Thyroid gland (tissue), 4 donors: ENCODE results near the gene EEFSEC. TPM values are rescaled to one million over a fixed set of nuclear protein-coding genes. Genes with fewer than 3 reads are reported as not detected.

Source experiments
- DNase-seq, 2 donors: peaks; one replicate each; pipeline ENCODE4 v3.0.0-alpha.2; 2019
- H3K27ac ChIP-seq, 3 donors: fragments of 200-600 bp; sonication (generic); 1 replicate in 2 of 3; 2 replicates in 1 of 3; pipeline ENCODE4 v1.5.1; 2016 to 2019; ENCODE audit warnings: mild to moderate bottlenecking in 1 of 3, moderate library complexity in 1 of 3
- H3K27me3 ChIP-seq: fragments of 200-600 bp; sonication (generic); one replicate; pipeline ENCODE4 v1.5.1; 2019
- H3K36me3 ChIP-seq, 2 donors: fragments of 200-600 bp; sonication (generic); one replicate each; pipeline ENCODE4 v1.5.1; 2016 to 2019
- H3K4me1 ChIP-seq, 2 donors: fragments of 200-600 bp; sonication (generic); one replicate each; pipeline ENCODE4 v1.5.1; 2017 to 2019
- H3K4me3 ChIP-seq, 3 donors: fragments of 200-600 bp; sonication (generic); replicated peaks in 1 of 3; 1 replicate in 2 of 3; 2 replicates in 1 of 3; pipeline ENCODE4 v1.5.1; 2016; ENCODE audit warnings: mild to moderate bottlenecking in 1 of 3
- H3K9me3 ChIP-seq: fragments of 200-600 bp; sonication (generic); one replicate; pipeline ENCODE4 v1.5.1; 2017
- POLR2A ChIP-seq, 2 donors: fragments of 450-650 bp; IDR thresholded peaks; one replicate each; pipeline ENCODE4 v1.6.1; 2017; ENCODE audit warnings: antibody characterized with exemption in 2 of 2, mild to moderate bottlenecking in 2 of 2, moderate library complexity in 1 of 2
- WGBS, 2 donors: methylation state at CpG; one replicate each; pipeline ENCODE4 v1.1.5; 2017; 5-methylcytosine and 5-hydroxymethylcytosine counted together
- intact Hi-C: fragments of 100-400 bp; cut with DNase I; formaldehyde crosslinking; loops from one replicate; pipeline ENCODE4 v1.15.1; 2023
- total RNA-seq, 4 donors: library from RNA; depleted of rRNA; stranded (reverse); fragments of >200 nt; gene quantifications; one replicate each; pipeline ENCODE4 v1.2.3, GENCODE V29; 2016
- TF ChIP-seq, protein P1 (sequence below), 6 experiments: fragments of 200-600 bp in 3 of 6; fragments of 450-650 bp in 3 of 6; sonication (generic) in 3 of 6; IDR thresholded peaks; one replicate each; pipeline ENCODE4 v1.5.1; 2016 to 2019; ENCODE audit warnings: antibody characterized with exemption in 6 of 6, mild to moderate bottlenecking in 2 of 6, inconsistent platforms in 1 of 6, moderate library complexity in 1 of 6

EEFSEC gene
- total RNA-seq, 4 donors from 2014 or later: 13.3 to 26.6 (median 21.7) TPM

DNA sequence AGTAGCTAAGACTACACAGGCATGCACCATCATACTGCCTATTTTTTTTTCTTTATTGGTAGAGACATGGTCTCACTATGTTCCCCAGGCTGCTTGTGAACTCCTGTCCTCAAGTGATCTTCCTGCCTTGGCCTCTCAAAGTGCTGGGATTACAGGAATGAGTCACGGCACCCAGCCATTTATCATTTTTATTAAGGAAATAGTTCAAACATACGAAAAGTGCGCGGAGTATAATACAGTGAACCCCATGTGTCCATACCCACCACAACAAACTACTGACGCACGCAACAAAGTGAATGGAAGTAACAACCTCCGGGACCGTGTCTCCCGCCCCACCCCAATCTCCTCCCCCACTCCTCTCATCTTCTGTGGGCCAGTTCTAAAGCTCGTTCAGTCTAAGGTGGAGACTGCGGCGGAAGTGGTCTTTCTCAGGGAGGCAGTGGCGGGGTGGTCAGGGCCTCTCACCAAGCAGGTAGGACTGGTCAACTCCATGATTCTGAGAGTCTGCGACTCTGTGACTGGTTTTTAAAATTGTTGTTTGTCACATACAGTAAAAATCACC, 271.3 kb downstream of the EEFSEC start:
- intact Hi-C loops: loop anchor here (5.0 to 10.0 kb wide), 3 partner anchors 73 to 420 kb away; no protein-coding TSS in a partner anchor
- Histone ChIP-seq H3K27ac (no peak overlapping the region), H3K27me3 (no peaks in the 10 kb centered on the region), H3K36me3 (no peaks in the 10 kb centered on the region), H3K9me3 (no peaks in the 10 kb centered on the region), H3K4me3 (no peak overlapping the region), H3K4me1 (peaks cover 3 to 7% of the 10 kb centered on the region in 2 donors)
- DNase-seq: no peak
- no peak for TF ChIP-seq POLR2A (IDR thresholded peaks at IDR 0.05)
- TF ChIP-seq, protein P1, sequence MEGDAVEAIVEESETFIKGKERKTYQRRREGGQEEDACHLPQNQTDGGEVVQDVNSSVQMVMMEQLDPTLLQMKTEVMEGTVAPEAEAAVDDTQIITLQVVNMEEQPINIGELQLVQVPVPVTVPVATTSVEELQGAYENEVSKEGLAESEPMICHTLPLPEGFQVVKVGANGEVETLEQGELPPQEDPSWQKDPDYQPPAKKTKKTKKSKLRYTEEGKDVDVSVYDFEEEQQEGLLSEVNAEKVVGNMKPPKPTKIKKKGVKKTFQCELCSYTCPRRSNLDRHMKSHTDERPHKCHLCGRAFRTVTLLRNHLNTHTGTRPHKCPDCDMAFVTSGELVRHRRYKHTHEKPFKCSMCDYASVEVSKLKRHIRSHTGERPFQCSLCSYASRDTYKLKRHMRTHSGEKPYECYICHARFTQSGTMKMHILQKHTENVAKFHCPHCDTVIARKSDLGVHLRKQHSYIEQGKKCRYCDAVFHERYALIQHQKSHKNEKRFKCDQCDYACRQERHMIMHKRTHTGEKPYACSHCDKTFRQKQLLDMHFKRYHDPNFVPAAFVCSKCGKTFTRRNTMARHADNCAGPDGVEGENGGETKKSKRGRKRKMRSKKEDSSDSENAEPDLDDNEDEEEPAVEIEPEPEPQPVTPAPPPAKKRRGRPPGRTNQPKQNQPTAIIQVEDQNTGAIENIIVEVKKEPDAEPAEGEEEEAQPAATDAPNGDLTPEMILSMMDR (IDR thresholded peaks at IDR 0.05): no peak
- 86 to 87% methylated on average over 14 of the region's 14 CpGs for WGBS, 2 donors

DNA sequence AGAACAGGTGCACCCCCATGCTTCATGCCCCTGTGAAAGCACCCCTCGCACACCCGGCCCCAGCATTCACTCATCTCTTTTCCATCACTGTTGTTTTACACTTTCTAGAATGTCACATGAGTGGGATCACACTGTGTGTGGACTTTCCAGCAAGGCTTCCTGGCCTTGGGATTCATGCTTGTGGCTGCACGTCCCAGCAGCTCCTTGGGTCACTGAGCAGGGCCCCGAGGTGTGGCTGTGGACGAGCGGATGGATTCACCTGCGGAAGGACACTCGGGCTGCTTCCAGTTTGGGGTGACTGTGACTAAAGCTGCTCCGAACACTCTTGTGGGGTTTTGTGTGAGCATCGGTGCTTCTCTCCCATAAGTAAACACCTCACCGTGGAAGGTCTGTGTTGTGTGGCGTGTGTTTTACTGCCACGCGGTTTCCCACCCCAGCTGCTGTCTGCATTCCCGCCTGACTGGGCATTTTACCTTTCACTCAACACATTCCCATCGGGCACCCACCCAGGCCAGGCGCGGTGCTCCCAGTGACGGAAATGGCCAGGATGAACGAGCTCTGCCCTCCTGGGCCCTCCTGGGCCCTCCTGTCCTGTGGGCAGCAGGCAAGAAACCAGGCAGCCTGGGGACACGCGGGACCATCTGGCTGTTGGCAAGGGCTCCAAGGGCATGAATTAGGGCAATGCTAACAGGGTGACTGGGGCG, 272.0 kb downstream of the EEFSEC start:
- Histone ChIP-seq H3K27me3 (no peaks in the 10 kb centered on the region), H3K27ac (no peak overlapping the region), H3K9me3 (no peaks in the 10 kb centered on the region), H3K36me3 (no peaks in the 10 kb centered on the region), H3K4me1 (peaks cover 3 to 7% of the 10 kb centered on the region in 2 donors), H3K4me3 (no peak overlapping the region)
- 81 to 92% methylated on average over 22 to 23 of the region's 23 CpGs for WGBS, 2 donors
- DNase-seq: no peak
- TF ChIP-seq POLR2A (IDR thresholded peaks at IDR 0.05): no peak
- TF ChIP-seq, protein P1 (IDR thresholded peaks at IDR 0.05): no peak
- intact Hi-C loops: loop anchor here (5.0 to 10.0 kb wide), 3 partner anchors 72 to 420 kb away; no protein-coding TSS in a partner anchor

DNA sequence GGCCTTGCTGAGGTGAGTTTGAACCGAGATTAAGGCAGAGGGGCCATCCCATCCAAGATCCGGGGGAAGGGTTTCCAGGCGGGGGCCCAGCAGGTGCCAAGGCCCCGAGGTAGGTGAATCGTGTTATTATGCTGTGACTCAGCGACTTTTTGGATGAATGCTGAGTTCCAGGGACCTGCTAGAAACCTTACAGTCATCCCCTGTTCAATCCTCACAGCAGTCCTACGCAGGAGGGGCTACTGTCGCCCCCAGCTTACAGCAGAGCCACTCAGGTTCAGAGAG, 272.5 kb downstream of the EEFSEC start:
- TF ChIP-seq, protein P1 (IDR thresholded peaks at IDR 0.05): no peak
- no peak for TF ChIP-seq POLR2A (IDR thresholded peaks at IDR 0.05)
- WGBS, 2 donors: 82 to 91% methylated on average over 7 to 8 of the region's 8 CpGs
- H3K27me3 ChIP-seq: no peaks in the 10 kb centered on the region
- H3K4me3 ChIP-seq: no peak overlapping the region
- H3K4me1 ChIP-seq: peaks cover 3 to 7% of the 10 kb centered on the region in 2 donors
- no peaks in the 10 kb centered on the region for H3K9me3 ChIP-seq
- intact Hi-C loops: loop anchor here (5.0 to 10.0 kb wide), 3 partner anchors 72 to 419 kb away; no protein-coding TSS in a partner anchor
- H3K36me3 ChIP-seq: no peaks in the 10 kb centered on the region
- DNase-seq: no peak
- no peak overlapping the region for H3K27ac ChIP-seq

DNA sequence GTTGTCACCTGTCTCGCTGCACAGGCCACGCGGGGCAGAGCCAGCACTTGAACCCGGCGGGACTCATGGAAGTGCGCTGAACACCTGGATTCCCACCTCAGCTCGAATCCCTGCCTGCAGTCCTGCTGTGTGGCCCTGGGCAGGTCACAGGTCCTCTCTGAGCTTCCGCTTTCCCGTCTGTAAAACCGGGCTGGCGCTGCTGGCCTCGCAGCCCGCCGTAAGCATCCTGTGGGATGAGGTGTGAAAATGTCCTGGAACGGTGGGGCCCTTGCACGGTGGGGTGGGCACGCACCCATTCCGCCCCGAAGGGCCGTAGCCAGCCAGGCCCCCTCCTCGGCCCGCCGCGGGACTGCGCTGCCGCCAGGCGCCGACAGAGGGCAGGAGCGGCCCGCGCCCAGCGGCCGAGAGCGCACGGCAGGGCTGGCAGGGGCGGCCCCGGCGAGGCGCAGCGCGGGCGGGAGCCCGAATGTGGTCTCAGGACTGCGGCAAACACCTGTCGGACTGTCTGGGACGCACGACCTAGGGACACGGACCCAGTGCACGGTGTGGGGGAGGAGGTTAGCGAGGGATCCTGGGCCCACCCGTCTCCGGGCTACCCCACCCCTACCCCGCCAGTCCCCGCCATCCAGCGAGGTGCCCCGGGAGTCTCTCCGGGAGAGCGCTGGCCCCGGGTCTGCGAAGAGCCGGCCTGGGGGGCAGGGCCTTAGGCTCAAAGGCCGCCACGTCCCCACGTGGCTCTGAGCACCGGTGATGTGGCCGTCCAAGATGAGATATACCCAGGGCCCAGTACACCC, 273.0 kb downstream of the EEFSEC start:
- Histone ChIP-seq H3K36me3 (no peaks in the 10 kb centered on the region), H3K4me3 (no peak overlapping the region), H3K9me3 (no peaks in the 10 kb centered on the region), H3K4me1 (peaks cover 3 to 7% of the 10 kb centered on the region in 2 donors), H3K27me3 (no peaks in the 10 kb centered on the region), H3K27ac (no peak overlapping the region)
- intact Hi-C loops: loop anchor here (5.0 to 10.0 kb wide), 3 partner anchors 71 to 418 kb away; no protein-coding TSS in a partner anchor
- peak; percentile 45 to 48 for DNase-seq
- 7 to 12% methylated on average over 5 to 24 of the region's 66 CpGs for WGBS, 2 donors
- TF ChIP-seq, protein P1 (IDR thresholded peaks at IDR 0.05): peak; percentile 27 to 99 (median 86)
- TF ChIP-seq POLR2A (IDR thresholded peaks at IDR 0.05): no peak
